HG02885 (cell line): ENCODE measurements around the gene PSME3.

Experiments used
- ATAC-seq: cut with Tn5 transposase; IDR thresholded peaks from one replicate; pipeline ENCODE4 v1.9.1; 2021; ENCODE audit warnings: mild to moderate bottlenecking; ENCODE audit not compliant: unreplicated experiment, poor library complexity

Gene PSME3

GRCh38 chr17:42814633-42815399 lies 18.4 kb upstream of the PSME3 start:
- ATAC-seq: no peak

DNA sequence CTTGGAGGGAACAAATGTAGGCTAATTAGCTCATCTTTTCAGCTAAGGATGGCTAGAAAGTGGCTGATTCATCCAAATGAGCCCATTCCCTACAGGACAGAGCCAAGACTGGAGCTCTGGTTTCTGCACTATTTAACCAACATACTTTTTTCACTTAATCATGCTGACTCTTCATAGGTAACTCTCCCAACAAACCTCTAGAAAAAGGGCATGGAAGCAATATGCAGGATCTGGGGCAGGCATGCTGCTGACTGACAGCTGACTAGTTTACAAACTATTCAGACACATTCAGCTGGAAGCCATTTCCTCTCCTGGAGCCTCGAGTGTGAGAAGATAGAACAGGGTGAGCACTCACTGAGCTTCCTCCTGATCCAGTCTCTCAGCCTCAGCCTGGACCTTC lies 15.3 kb upstream of the PSME3 start:
- ATAC-seq: no peak

DNA sequence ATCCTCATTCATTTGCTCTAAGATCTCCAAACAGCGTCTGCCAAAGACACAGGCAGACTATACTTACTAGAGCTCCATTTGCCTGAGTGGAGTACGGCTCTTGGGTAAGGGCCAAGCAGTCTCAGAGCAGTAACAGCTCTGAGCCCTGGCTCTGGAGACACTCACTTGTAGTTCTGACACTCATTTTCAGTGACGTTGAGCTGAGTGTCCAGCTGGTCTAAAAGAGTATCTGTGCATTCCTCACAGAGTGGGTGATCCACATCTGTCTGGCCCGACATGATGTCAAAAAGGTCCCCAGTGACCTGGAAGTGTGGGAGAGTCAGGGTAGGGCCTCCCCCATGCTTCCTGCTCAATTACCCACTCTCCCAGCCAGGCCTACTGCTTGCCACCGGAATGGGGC lies 14.8 kb upstream of the PSME3 start:
- ATAC-seq: no peak

DNA sequence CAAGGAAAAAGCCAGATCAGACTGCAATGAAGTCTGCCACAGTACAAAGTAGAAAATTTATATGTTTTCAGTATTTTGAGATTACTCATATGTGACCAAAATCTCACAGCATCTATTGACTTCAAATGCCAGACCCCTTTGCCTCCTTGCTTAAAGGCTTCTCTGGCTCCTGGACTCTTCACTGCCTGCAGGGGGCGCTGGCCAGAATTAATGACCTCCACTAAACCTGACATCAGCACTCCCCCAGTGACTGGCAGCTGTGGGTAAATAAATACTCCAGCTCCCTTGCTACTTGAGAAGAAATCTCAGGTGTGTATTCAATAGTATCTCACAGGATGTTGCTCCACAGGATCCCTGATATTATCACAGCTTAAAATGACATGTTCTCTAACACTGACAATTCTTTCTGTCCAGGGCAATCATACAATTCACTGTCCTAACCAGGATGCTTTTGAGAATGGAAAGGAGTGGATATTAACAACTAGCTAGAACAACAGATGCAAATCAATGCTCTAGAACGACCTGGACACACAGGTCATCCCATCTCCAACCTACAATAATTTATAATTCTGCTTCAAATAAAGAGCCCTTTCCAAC lies 13.2 kb upstream of the PSME3 start:
- no peak for ATAC-seq

DNA sequence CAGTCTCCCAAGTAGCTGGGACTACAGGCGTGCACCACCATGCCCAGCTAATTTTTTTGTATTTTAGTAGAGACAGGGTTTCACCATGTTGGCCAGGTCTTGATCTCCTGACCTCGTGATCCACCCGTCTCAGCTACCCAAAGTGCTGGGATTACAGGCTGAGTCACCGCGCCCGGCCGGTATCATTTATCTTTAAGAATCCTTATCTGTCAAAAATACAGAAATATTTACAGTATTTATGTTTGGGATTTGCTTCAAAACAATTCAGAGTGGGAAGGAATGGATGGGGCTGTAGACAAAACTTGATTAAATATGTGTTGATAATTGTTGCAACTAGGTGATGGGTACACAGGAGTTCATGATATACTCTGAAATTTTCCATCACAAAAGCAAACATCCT lies 12.0 kb upstream of the PSME3 start:
- no peak for ATAC-seq

DNA sequence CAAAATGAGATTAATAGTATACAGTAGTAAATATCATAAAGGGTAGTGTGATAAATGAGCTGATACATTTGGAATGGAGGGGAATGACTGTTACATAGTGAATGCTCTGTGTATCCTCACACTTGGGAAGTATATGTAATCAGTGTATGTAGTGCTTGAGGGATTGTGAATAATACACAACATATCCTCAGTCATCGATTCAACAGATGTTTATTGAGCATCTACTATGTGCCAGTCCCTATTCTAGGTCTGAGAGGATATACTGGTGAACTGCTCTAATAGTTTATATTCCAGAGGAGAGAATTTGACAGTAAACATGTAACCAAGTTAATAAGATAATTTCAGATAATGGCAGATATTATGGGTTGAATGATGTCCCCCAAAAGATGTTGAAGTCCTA lies 5.7 kb upstream of the PSME3 start:
- ATAC-seq: no peak

GRCh38 chr17:42830971-42831370 lies 2.2 kb upstream of the PSME3 start:
- ATAC-seq: no peak

- no peak for ATAC-seq
Observed at GRCh38 chr17:42832213-42832933, 824 bp upstream of the PSME3 start.

GRCh38 chr17:42833767-42834422 lies 698 bp downstream of the PSME3 start:
- ATAC-seq: no peak

GRCh38 chr17:42835732-42836131 lies 2.5 kb downstream of the PSME3 start:
- no peak for ATAC-seq

- ATAC-seq: no peak
Observed at GRCh38 chr17:42841975-42842685, 8.9 kb downstream of the PSME3 start.

DNA sequence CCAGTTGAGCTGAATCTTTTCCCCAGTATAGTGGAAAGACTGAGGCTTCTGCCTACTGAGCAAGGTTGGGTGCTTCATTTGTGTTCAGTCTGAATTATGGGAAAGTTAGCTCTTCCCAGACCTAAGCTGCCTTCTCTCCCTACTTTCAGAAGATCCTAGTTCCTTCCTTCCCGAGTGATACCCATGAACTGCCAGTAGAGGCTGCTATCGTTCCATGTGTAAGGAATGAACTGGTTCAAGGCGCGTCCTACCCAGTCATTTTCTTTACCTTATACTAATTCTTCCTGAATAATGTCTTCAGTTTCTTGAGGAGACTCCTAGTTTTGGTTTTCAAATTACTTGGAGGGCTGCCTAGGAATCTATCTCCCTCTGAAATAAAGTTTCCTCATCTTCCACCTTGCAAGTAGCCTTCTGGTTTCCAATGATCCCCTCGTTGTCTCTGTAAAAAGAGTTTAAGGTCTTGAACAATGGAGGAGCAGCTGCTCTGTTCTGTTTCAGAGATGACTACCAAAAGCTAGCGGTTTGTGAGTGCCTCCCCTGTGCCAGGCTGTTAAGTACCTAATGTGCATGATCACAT lies 10.2 kb downstream of the PSME3 start:
- ATAC-seq: no peak

DNA sequence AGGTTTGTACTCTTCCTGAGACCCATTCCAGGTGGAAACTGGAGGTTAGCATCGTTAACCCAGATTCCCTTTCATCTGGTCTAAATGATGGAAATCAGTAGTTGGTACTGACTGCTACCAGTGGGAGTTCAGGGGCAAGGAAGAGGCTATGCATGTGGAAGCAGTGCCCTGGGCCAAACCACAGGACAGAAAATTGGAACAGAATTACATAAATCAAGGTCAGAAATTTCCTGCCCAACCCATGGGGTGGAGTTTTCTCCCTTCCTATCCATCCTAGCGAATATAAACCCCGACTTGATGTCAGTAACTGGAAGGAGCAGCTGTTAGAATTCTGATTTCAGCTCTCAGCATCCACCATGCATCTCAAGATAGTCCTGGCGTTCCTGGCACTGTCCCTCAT lies 11.1 kb downstream of the PSME3 start, which contains the start of gene AOC2:
Gene AOC2, plus strand, starts transcription at position 310 of the 400 bp plus-strand sequence. Its CDS starts 47 bp downstream, at position 357.
- no peak for ATAC-seq

GRCh38 chr17:42844761-42845555 lies 11.8 kb downstream of the PSME3 start:
- ATAC-seq: no peak

- ATAC-seq: no peak
Observed at GRCh38 chr17:42845556-42845917, 12.3 kb downstream of the PSME3 start.

DNA sequence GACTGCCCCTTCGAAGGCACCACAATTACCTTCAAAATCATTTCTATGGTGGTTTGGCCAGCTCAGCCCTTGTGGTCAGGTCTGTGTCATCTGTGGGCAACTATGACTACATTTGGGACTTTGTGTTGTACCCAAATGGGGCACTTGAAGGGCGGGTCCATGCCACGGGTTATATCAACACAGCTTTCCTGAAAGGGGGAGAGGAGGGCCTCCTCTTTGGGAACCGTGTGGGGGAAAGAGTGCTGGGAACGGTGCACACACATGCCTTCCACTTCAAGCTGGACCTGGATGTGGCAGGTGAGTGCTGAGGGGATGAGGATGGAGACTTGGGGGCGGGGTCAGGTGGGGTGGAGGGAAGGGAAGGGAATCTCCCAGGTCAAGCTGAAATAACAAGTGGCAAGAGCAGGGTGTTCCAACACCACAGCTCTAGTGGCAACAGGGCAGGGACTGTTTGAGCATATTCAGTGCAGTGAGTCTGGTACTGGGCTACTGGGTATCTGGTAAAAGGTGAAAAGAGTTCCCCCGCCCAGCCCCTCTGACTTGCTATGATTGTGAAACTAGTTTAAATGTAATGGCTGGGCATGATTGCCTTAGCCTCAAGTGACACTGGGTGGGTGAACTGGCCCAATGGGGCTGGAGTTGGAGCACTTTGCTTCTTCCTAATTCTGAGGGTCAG lies 12.9 kb downstream of the PSME3 start:
- no peak for ATAC-seq

- ATAC-seq: no peak
Observed at GRCh38 chr17:42846594-42847280, 13.5 kb downstream of the PSME3 start.

GRCh38 chr17:42848093-42848492 lies 14.9 kb downstream of the PSME3 start:
- no peak for ATAC-seq
